Left ventricle myocardium inferior (tissue), 1 donor: Measurements from ENCODE around the gene RHCE. TPM values are rescaled to one million over a fixed set of nuclear protein-coding genes. Genes with fewer than 3 reads are reported as not detected.
"Not testable (repeated sequence)": the region's sequence is repeated elsewhere in the genome, so short reads cannot be mapped to it uniquely, and the experiment has no call there.

Experiments used
- DNase-seq: peaks from one replicate; pipeline ENCODE4 v3.0.0-alpha.2; 2020
- H3K27ac ChIP-seq: fragments of 200-600 bp; replicated peaks from 2 replicates; pipeline ENCODE4 v1.8.0; 2021
- H3K27me3 ChIP-seq: fragments of 200-600 bp; 2 replicates; pipeline ENCODE4 v1.8.0; 2021; ENCODE audit warnings: low read depth
- H3K36me3 ChIP-seq: fragments of 200-600 bp; 2 replicates; pipeline ENCODE4 v1.8.0; 2021
- H3K4me1 ChIP-seq: fragments of 200-600 bp; 2 replicates; pipeline ENCODE4 v1.8.0; 2021
- H3K4me3 ChIP-seq: fragments of 200-600 bp; 2 replicates; pipeline ENCODE4 v1.8.0; 2021; ENCODE audit warnings: mild to moderate bottlenecking, moderate library complexity
- H3K9me3 ChIP-seq: fragments of 200-600 bp; replicated peaks from 2 replicates; pipeline ENCODE4 v1.8.0; 2021
- intact Hi-C: fragments of 100-400 bp; cut with micrococcal nuclease; formaldehyde crosslinking; loops from one replicate; pipeline ENCODE4 v1.11.0; 2022
- total RNA-seq: library from RNA; stranded (reverse); fragmentation: NEBNext Ultra II Directional; extraction: Animal tissue kit (Norgen Biotek cat#: 25700); gene quantifications from one replicate; pipeline ENCODE4 v1.2.1, GENCODE V29; 2021
- TF ChIP-seq, protein P1 (sequence below): fragments of 200-600 bp; IDR thresholded peaks from 2 replicates; pipeline ENCODE4 v1.8.0; 2021; ENCODE audit warnings: antibody characterized with exemption, mild to moderate bottlenecking, borderline replicate concordance
- donor health status: DM: no; HTN: yes; CAD: no; lungs with severe emphysema.

Gene RHCE
- total RNA-seq, 1 donor from 2014 or later, result 1.0 TPM

DNA sequence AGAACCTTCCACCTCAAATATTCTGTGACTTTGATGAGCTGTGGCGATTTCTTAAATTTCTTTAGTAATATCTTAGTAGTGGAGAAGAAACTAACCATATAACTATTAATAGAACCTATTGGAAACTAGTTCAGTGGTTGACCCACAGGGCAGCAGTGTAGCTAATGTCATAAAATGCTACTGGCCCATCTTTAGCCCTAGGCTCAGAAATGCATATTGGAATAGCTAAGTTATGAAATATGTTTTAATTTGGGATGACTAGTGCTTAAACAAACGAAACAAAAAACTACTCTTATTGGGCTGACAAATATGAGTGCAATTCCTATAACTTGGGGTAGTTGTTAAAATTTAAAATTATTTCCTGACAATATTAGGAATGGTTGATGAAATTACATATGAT is 30.3 kb upstream of the RHCE start:
- Histone ChIP-seq H3K27me3 (no peaks in the 10 kb centered on the region), H3K27ac (no peak overlapping the region), H3K36me3 (peaks cover 46% of the 10 kb centered on the region), H3K9me3 (no peaks in the 10 kb centered on the region), H3K4me1 (peaks cover 4% of the 10 kb centered on the region), H3K4me3 (no peak overlapping the region)
- DNase-seq, result no peak
- intact Hi-C loops, result no loop called here
- TF ChIP-seq, protein P1, sequence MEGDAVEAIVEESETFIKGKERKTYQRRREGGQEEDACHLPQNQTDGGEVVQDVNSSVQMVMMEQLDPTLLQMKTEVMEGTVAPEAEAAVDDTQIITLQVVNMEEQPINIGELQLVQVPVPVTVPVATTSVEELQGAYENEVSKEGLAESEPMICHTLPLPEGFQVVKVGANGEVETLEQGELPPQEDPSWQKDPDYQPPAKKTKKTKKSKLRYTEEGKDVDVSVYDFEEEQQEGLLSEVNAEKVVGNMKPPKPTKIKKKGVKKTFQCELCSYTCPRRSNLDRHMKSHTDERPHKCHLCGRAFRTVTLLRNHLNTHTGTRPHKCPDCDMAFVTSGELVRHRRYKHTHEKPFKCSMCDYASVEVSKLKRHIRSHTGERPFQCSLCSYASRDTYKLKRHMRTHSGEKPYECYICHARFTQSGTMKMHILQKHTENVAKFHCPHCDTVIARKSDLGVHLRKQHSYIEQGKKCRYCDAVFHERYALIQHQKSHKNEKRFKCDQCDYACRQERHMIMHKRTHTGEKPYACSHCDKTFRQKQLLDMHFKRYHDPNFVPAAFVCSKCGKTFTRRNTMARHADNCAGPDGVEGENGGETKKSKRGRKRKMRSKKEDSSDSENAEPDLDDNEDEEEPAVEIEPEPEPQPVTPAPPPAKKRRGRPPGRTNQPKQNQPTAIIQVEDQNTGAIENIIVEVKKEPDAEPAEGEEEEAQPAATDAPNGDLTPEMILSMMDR, result no peak

DNA sequence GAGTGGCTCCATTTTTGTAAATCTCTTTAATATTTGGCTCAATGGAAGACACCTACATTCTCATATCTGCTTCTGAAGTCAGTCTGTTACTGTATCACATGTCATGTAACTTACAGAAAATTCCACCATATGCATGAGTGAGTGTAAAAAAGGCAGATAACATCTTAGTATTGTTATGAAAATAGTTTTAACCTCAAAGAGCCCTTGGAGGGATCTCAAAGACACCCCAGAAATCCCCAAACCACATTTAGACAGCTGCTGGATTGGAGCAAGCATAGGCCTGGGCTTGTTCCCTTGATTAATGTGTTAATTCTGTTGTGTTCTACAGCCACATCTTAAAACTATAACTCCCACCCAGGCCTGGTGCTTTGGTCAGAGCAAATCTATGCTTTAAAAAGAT is 26.9 kb upstream of the RHCE start:
- Histone ChIP-seq H3K27ac (no peak overlapping the region), H3K27me3 (no peaks in the 10 kb centered on the region), H3K4me1 (peaks cover 13% of the 10 kb centered on the region), H3K4me3 (no peak overlapping the region), H3K36me3 (peaks cover 30% of the 10 kb centered on the region), H3K9me3 (no peaks in the 10 kb centered on the region)
- intact Hi-C loops, result no loop called here
- DNase-seq, result no peak
- TF ChIP-seq, protein P1, result no peak

DNA sequence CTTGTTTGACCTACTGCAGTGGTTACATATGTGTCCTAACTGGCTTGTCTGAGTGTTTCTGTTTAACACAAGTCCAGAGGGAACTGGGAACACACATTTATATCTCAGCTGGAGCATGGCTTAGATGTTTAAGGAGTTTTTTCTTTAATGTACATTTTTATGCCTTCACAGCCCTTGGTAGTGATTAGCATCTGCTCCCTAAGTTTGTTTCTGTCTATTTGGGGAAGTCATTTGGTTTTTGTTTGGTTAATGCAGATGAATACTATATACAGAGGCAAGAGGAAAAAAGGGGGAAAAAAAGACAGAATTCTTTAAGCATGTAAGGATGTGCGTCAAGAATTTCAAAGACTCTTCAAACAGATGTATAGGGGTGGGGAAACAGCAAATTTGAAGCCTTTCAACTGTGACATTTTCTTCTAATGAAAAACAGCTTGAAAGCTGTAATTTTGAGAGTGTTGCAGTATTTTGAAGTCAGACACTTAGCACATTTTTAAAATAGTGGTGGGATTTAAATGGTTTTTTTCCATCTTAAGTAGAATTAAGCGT is 25.4 kb upstream of the RHCE start:
- Histone ChIP-seq H3K27ac (no peak overlapping the region), H3K4me1 (peaks cover 25% of the 10 kb centered on the region), H3K9me3 (no peaks in the 10 kb centered on the region), H3K27me3 (no peaks in the 10 kb centered on the region), H3K4me3 (no peak overlapping the region), H3K36me3 (peaks cover 30% of the 10 kb centered on the region)
- TF ChIP-seq, protein P1, result no peak
- intact Hi-C loops, result no loop called here
- DNase-seq, result no peak

DNA sequence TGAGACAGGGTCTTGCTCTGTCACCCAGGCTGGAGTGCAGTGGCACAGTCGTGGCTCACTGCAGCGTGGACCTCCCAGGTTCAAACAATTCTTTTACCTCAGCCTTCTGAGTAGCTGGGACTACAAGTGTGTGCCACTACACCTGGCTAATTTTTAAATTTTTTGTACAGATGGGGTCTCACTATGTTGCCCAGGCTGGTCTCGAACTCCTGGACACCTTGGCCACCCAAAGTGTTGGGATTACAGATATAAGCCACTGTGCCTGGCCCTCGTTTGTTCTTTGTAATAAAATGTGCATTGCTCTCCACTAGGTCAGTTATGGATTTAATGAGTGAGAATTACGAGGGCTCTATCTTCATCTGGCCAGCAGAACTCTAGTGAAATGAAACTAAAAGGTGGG is 24.0 kb upstream of the RHCE start:
- H3K27me3 ChIP-seq, H3K27ac ChIP-seq, H3K4me3 ChIP-seq, intact Hi-C loops, H3K9me3 ChIP-seq, DNase-seq: not testable (repeated sequence)
- Histone ChIP-seq H3K4me1 (peaks cover 25% of the 10 kb centered on the region), H3K36me3 (peaks cover 23% of the 10 kb centered on the region)

DNA sequence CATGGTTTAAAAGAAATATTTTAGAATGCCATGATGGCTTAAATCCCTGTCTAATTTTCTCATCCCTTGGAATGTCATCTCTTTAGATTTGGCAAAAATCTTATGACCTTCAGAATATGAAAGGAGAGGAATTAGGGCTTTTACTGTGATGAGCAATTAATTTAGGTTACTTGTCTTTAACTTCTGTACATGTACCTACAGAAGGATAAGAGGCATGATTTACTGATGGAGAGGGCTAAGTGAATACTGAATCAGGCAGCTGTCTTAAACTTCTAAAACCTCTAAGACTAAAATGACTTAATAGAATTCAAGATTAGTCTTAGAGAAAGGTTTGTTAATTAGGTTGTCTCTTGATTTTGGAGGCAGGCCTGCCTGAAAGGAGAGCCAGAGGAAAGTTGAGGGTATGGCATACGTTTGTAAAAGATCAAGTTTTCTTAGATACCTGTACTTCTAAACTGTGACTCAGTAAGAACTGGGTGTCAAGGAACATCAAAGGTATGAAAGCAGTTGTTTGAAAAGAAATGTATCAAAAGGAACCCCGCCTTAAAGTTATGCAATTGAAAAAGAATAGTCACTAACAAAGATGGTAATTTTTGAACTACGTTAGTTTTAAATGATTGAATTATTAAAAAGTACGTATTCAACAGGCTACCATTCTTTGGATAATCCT is 22.5 kb upstream of the RHCE start:
- Histone ChIP-seq H3K4me3 (no peak overlapping the region), H3K36me3 (peaks cover 11% of the 10 kb centered on the region), H3K27me3 (no peaks in the 10 kb centered on the region), H3K4me1 (peaks cover 30% of the 10 kb centered on the region), H3K27ac (no peak overlapping the region), H3K9me3 (no peaks in the 10 kb centered on the region)
- TF ChIP-seq, protein P1, result no peak
- no peak for DNase-seq
- intact Hi-C loops, result no loop called here

DNA sequence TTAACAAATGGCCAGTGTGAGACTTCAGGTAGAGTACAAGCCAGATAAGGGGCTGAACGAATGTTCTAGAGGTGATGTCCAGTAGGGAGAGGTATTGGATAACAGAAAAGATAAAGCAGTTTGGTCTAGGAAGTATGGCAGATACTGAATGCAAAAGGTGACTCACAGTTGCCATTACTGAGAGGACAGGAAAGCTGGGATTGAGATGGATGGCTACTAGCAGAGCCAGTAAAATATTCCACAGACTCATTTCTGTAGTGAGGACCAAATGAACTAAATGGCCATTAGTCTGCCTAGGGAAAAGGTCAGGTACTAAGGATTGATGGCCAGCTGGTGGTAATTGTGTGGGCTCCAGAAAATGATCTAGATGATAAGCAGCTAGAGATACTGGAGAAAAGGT is 21.6 kb upstream of the RHCE start:
- Histone ChIP-seq H3K27ac (no peak overlapping the region), H3K4me1 (peaks cover 31% of the 10 kb centered on the region), H3K4me3 (no peak overlapping the region), H3K9me3 (no peaks in the 10 kb centered on the region), H3K36me3 (peaks cover 1% of the 10 kb centered on the region), H3K27me3 (no peaks in the 10 kb centered on the region)
- DNase-seq, result no peak
- TF ChIP-seq, protein P1, result no peak
- intact Hi-C loops, result no loop called here
